Left kidney (tissue), 2 donors: ENCODE data around the gene HRAS. TPM values are rescaled to one million over a fixed set of nuclear protein-coding genes. Genes with fewer than 3 reads are reported as not detected.

Source experiments
- DNase-seq: peaks from one replicate; pipeline ENCODE4 v3.0.0-alpha.2; 2013
- polyA plus RNA-seq: library from polyadenylated mRNA; unstranded; fragments of 120-200 nt; gene quantifications from one replicate; pipeline ENCODE4 v1.2.1, GENCODE V29; 2013; ENCODE audit not compliant: insufficient read length

HRAS gene
- polyA plus RNA-seq, 1 donor = 37.5 TPM

GRCh38 chr11:568306-569157 lies 33.2 kb upstream of the HRAS start:
- DNase-seq = peak; percentile 91

- no peak for DNase-seq
These were observed 32.4 kb upstream of the HRAS start for GRCh38 chr11:567629-568292.

GRCh38 chr11:567011-567628 lies 31.7 kb upstream of the HRAS start:
- no peak for DNase-seq

- no peak for DNase-seq
These were observed 30.6 kb upstream of the HRAS start for GRCh38 chr11:565921-566509.

GRCh38 chr11:563812-564578 lies 28.6 kb upstream of the HRAS start:
- DNase-seq = no peak

- no peak for DNase-seq
These were observed 27.9 kb upstream of the HRAS start for GRCh38 chr11:563066-563811.

- DNase-seq = no peak
These were observed 26.8 kb upstream of the HRAS start for GRCh38 chr11:562046-562645.

- peak; percentile 78 for DNase-seq
These were observed 26.0 kb upstream of the HRAS start for GRCh38 chr11:561148-562003.

GRCh38 chr11:560305-561147 lies 25.1 kb upstream of the HRAS start, which contains the start of the genes LMNTD2 and RASSF7:
LMNTD2 (minus strand) TSS chr11:560738; CDS start chr11:560716, 22 bp downstream.
RASSF7 (plus strand) TSS chr11:560970; CDS start chr11:561769, 799 bp downstream.
- peak; percentile 86 for DNase-seq

GRCh38 chr11:559712-560304 lies 24.4 kb upstream of the HRAS start:
- no peak for DNase-seq

GRCh38 chr11:559020-559620 lies 23.7 kb upstream of the HRAS start:
- DNase-seq = no peak

- no peak for DNase-seq
These were observed 23.1 kb upstream of the HRAS start for GRCh38 chr11:558503-558902.

- no peak for DNase-seq
These were observed 22.2 kb upstream of the HRAS start for GRCh38 chr11:557328-558132.

- DNase-seq = no peak
These were observed 21.4 kb upstream of the HRAS start for GRCh38 chr11:556662-557256.

- no peak for DNase-seq
These were observed 20.6 kb upstream of the HRAS start for GRCh38 chr11:555780-556661.
